Measurements from ENCODE around the gene CELA3A.

CELA3A gene

GRCh38 chr1:22025368-22026155, 24.1 kb downstream of the CELA3A start:
- H3K9me3 ChIP-seq (ENCODE audit: insufficient read depth, low read length, severe bottlenecking) = no peaks in the 10 kb centered on the region
- ATAC-seq (ENCODE audit: insufficient read depth, low read depth) (peak; percentile 83), DNase-seq (peak; percentile 91)
- H3K36me3 ChIP-seq (ENCODE audit: insufficient read depth, low read length) = peaks cover 3% of the 10 kb centered on the region
- no peaks in the 10 kb centered on the region for H3K27me3 ChIP-seq (ENCODE audit: insufficient read depth, low read length, poor library complexity)
- H2AFZ ChIP-seq (ENCODE audit: low read depth, low read length) = peak overlapping the region; percentile 94
- H3K79me2 ChIP-seq (ENCODE audit: insufficient read depth, low read length) = peaks cover 12% of the 10 kb centered on the region
- H3K9ac ChIP-seq (ENCODE audit: low read depth, low read length) = peak overlapping the region; percentile 92
- H3K4me2 ChIP-seq (ENCODE audit: insufficient read depth, low read length) = peak overlapping the region; percentile 95
- peaks cover 30% of the 10 kb centered on the region for H3K4me1 ChIP-seq (ENCODE audit: insufficient read depth, low read length)
- H4K20me1 ChIP-seq (ENCODE audit: insufficient read depth, low read length) = no peaks in the 10 kb centered on the region
- H3K4me3 ChIP-seq (ENCODE audit: low read depth in 1 of 2, low read length in 2 of 2) = peak overlapping the region; percentile 64 to 77
- peak overlapping the region; percentile 96 for H3K27ac ChIP-seq (ENCODE audit: low read length)
- TF ChIP-seq, protein P1, sequence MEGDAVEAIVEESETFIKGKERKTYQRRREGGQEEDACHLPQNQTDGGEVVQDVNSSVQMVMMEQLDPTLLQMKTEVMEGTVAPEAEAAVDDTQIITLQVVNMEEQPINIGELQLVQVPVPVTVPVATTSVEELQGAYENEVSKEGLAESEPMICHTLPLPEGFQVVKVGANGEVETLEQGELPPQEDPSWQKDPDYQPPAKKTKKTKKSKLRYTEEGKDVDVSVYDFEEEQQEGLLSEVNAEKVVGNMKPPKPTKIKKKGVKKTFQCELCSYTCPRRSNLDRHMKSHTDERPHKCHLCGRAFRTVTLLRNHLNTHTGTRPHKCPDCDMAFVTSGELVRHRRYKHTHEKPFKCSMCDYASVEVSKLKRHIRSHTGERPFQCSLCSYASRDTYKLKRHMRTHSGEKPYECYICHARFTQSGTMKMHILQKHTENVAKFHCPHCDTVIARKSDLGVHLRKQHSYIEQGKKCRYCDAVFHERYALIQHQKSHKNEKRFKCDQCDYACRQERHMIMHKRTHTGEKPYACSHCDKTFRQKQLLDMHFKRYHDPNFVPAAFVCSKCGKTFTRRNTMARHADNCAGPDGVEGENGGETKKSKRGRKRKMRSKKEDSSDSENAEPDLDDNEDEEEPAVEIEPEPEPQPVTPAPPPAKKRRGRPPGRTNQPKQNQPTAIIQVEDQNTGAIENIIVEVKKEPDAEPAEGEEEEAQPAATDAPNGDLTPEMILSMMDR (IDR thresholded peaks at IDR 0.05; ENCODE audit: borderline replicate concordance, extremely low read depth, low read length, poor library complexity, severe bottlenecking) = no peak
- TF ChIP-seq EZH2 (IDR thresholded peaks at IDR 0.05; ENCODE audit: borderline replicate concordance, low read depth, low read length, severe bottlenecking) = no peak

DNA sequence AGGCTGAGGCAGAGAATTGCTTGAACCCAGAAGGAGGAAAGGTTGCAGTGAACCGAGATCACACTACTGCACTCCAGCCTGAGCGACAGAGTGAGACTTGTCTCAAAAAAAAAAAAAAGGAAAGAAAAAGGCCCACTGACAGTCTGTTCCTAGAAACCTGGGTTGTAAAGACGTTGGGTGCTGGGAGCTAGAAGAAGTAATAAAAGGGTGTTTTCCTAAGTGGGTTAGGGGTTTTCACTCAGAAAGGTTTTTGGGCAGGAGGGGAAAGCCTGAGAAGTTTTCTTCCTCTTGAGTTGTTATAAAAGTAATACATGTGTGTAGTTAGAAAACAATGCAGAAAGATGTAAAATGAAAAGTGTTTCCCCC, 25.4 kb downstream of the CELA3A start:
- Histone ChIP-seq H3K27me3 (ENCODE audit: insufficient read depth, low read length, poor library complexity) (no peaks in the 10 kb centered on the region), H3K4me3 (ENCODE audit: low read depth in 1 of 2, low read length in 2 of 2) (no peak overlapping the region), H3K4me2 (ENCODE audit: insufficient read depth, low read length) (no peak overlapping the region), H2AFZ (ENCODE audit: low read depth, low read length) (no peak overlapping the region), H3K27ac (ENCODE audit: low read length) (no peak overlapping the region), H3K9ac (ENCODE audit: low read depth, low read length) (no peak overlapping the region; the same call in 1 of the 2 replicates), H4K20me1 (ENCODE audit: insufficient read depth, low read length) (no peaks in the 10 kb centered on the region), H3K9me3 (ENCODE audit: insufficient read depth, low read length, severe bottlenecking) (no peaks in the 10 kb centered on the region), H3K79me2 (ENCODE audit: insufficient read depth, low read length) (peaks cover 12% of the 10 kb centered on the region), H3K36me3 (ENCODE audit: insufficient read depth, low read length) (peaks cover 10% of the 10 kb centered on the region), H3K4me1 (ENCODE audit: insufficient read depth, low read length) (peaks cover 30% of the 10 kb centered on the region)
- no peak for TF ChIP-seq EZH2 (IDR thresholded peaks at IDR 0.05; ENCODE audit: borderline replicate concordance, low read depth, low read length, severe bottlenecking)
- TF ChIP-seq, protein P1 (IDR thresholded peaks at IDR 0.05; ENCODE audit: borderline replicate concordance, extremely low read depth, low read length, poor library complexity, severe bottlenecking) = no peak
- no peak for DNase-seq
- no peak for ATAC-seq (ENCODE audit: insufficient read depth, low read depth)

DNA sequence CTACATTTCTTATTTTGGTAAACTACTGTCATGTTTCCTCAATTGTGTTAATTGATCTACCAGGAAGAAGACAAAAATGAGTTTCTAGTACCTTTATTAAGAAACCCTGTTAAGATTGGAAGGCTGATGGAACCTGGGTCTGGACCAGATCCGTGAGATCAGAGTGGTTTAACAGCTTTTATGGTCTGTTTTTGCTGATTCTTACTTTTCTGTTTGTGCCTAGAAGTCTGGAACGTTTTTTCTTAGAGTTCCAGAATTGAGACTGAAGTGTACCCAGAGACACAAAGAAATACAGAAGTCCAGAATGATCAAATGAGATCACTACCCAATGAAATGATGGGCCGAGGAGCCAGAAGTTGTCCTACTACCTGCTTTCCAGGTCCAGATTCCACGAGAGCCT, 28.6 kb downstream of the CELA3A start:
- Histone ChIP-seq H3K4me2 (ENCODE audit: insufficient read depth, low read length) (no peak overlapping the region), H2AFZ (ENCODE audit: low read depth, low read length) (no peak overlapping the region), H3K27ac (ENCODE audit: low read length) (no peak overlapping the region), H3K9ac (ENCODE audit: low read depth, low read length) (no peak overlapping the region), H3K36me3 (ENCODE audit: insufficient read depth, low read length) (peaks cover 10% of the 10 kb centered on the region), H4K20me1 (ENCODE audit: insufficient read depth, low read length) (no peaks in the 10 kb centered on the region), H3K9me3 (ENCODE audit: insufficient read depth, low read length, severe bottlenecking) (no peaks in the 10 kb centered on the region), H3K27me3 (ENCODE audit: insufficient read depth, low read length, poor library complexity) (no peaks in the 10 kb centered on the region), H3K4me1 (ENCODE audit: insufficient read depth, low read length) (peaks cover 14% of the 10 kb centered on the region), H3K4me3 (ENCODE audit: low read depth in 1 of 2, low read length in 2 of 2) (no peak overlapping the region), H3K79me2 (ENCODE audit: insufficient read depth, low read length) (peaks cover 12% of the 10 kb centered on the region)
- TF ChIP-seq, protein P1 (IDR thresholded peaks at IDR 0.05; ENCODE audit: borderline replicate concordance, extremely low read depth, low read length, poor library complexity, severe bottlenecking) = no peak
- no peak for TF ChIP-seq EZH2 (IDR thresholded peaks at IDR 0.05; ENCODE audit: borderline replicate concordance, low read depth, low read length, severe bottlenecking)
- ATAC-seq (ENCODE audit: insufficient read depth, low read depth) (no peak), DNase-seq (no peak)
